GM18858 (cell line): ENCODE measurements around the gene PSMG3.

ENCODE experiments used
- ATAC-seq: cut with Tn5 transposase; IDR thresholded peaks from one replicate; pipeline ENCODE4 v1.9.1; 2021; ENCODE audit not compliant: unreplicated experiment

PSMG3 gene

DNA sequence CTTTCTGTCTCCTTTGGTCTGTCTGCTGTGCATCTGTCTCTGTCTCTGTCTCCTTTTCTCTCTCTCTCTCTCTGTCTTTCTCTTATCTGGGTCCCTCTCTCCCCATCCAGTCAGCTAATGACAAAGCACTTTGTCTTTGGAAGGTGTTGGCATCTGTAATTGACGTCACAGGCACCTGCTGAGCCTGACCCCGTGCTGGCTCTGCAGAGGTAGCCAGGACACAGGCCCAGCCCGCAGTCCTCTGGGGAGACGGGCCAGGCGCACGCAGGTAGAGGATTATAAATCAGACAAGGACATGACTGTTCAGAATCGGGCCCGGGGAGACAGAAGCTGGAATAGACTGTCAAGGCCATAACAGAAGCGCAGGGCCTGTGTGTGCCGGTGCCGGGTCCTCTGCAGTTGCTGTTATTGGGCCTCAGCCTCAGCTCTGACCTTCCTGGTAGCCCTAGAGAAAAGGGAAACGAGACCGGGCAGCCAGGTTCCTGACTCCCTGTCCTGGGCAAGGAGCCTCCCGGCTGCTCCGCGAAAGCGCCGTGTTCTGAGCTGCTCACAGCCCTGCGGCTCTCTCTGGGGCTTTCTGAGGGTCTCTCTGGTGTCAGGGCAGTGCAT, 10.7 kb upstream of the PSMG3 start:
- no peak for ATAC-seq

DNA sequence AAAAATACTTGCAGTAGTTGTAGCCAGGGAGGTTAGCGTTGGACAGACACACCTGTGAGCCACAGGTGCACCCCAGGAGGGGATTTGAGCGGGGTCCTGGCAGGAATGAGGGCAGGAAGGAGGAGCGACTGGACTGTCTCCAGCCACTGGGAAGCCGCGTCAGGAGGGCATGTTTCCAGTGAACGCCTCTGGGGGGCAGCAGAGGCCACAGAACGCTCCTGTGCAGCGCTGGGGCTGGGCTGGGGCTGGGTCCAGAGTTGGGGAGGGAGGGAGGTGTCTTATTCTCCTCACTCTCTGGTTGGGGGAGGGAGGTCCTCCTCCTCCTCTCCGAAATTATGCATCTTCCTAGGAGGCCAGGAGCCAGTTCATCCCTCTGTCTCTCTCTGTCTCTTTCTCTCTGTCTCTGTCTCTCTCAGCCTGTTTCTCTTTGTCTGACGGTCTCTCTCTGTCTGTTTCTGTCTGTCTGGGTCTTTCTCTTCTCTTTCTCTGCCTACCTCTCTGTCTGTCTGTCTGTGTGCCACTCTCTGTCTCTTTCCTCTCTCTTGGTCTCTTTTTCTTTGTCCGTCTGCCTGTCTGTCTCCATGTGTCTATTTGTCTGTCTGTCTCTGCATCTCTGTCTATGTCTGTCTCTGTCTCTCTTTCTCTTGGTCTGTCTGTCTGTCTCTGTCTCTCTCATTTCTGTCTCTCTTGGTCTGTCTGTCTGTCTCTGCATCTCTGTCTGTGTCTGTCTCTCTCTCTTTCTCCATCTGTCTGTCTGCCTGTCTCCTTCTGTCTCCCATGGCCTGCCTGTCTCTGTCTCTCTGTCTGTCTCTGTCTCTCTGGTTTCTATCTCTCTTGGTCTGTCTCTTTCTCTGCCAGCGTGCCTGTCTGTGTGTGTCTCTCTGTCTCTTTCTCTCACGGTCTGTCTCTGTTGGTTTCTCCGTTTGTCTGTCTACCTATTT, 9.9 kb upstream of the PSMG3 start:
- ATAC-seq, result no peak

DNA sequence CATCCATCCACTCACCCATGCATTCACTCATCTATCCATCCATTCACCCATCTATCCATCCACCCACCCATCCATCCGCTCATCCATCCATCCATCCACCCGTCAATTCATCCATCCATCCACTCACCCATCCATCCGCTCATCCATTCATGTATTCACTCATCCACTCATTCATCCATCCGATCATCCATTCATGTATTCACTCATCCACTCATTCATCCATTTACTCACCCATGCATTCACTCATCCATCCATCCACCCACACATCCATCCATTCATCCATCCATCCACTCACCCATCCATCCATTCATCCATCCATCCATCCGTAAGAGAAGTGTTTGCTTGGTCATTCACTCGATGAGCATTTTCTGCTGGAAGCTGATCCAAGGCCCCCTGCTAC, 8.7 kb upstream of the PSMG3 start:
- ATAC-seq, result no peak

DNA sequence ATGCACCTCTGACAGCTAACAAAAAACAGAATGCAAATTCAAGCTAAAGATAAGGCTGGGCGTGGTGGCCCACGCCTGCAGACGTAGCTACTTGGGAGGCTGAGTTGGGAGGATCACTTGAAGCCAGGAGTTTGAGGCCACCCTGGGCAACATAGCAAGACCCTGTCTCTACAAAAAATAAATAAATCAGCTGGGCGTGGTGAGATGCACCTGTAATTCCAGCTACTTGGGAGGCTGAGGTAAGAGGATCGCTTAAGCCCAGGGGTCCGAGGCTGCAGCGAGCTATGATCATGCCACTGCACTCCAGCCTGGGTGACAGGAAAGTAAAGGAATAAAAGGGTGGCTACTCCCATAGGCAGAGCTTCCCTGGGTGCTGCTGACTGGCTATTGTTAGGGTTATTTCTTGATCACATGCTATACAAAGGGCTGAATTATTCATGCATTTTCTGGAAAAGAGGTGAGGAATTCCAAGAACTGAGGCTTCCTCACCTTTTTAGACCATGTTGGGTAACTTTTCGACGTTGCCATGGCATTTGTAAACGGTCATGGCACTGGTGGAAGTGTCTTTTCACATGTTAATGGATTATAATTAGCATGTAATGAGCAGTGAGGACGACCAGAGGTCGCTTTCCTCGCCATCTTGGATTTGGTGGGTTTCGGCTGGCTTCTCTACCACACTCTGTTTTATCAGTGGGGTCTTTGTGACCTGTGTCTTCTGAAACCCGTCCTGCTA, 6.9 kb upstream of the PSMG3 start:
- ATAC-seq, result no peak

DNA sequence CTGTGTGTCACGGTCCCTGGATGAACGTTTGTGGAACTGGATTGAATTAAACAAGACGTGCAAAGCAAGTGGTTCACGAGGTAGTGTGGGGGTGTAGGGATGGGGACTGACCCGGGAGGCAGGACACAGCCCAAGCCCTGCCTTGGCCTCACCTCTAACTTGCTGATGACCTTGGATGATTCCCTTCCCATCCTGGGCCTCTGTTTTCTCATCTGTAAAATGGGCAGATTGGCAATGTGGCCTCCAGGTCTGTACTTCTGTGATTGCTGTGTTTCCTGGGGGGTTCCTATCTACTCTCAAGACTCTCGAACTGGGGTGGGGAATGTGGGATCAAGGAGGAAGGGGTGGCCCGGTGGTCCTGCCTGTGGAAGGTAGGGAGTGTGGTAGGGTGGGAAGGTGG, 6.0 kb upstream of the PSMG3 start:
- no peak for ATAC-seq

DNA sequence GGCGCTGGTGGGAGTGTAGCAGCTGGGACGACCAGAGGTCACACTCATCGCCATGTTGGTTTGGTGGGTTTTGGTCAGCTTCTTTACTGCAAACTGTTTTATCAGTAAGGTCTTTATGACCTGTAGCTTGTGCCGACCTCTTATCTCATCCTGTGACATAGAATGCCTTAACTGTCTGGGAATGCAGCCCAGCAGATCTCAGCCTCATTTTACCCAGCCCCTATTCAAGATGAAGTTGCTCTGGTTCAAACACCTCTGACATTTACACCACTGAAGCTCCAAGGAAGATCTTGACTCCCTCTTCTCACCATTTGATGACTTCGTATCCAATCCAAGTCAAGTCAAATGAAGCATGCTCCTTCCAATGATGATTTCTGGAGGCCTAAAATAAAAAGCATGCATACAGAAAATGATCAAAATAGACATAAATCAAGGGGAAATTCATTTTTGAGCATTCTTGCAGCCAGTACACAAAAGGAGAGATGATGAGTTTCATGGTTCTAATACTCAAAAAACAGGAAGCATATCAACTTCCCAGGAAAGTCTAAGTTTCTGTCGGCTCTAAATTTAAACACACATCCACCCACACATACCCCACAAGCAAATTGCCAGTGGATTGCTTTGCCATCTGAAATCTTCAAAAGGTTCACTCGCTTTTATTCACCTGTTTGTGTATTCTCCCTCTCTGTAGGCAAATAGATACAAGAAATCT, 2.4 kb upstream of the PSMG3 start:
- ATAC-seq, result no peak

DNA sequence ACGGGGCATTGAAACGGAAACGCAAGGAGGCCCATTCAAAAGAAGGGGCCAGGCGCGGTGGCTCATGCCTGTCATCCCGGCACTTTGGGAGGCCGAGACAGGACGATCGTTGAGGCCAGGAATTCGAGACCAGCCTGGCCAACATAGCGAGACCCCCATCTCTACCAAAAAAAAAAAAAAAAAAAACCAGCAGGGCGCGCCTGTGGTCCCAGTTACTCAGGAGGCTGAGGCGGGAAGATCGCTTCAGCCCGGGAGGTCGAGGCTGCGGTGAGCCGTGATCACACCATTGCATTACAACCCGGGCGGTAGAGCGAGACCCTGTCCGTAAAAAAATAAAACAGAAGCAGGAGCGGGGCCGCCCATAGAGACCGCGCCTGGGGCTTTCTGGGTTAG, 396 bp downstream of the PSMG3 start:
- no peak for ATAC-seq

DNA sequence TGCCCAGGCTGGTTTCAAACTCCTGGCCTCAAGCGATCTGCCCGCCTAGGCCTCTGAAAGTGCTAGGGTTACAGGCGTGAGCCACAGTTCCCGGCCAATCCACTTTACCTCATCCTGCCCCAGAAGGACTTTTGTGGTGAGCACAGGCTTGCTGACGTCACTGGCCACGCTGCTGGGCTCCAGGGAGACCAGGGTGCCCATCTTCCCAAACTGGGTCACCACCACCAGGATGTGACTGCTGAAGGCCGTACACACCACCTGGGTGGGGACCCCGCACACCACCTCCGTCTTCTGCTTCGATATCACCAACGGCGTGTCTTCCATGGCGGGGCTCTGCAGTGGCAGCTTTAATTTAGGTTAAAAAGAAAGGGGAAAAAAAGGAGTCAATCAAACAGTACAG, 816 bp downstream of the PSMG3 start:
- no peak for ATAC-seq

DNA sequence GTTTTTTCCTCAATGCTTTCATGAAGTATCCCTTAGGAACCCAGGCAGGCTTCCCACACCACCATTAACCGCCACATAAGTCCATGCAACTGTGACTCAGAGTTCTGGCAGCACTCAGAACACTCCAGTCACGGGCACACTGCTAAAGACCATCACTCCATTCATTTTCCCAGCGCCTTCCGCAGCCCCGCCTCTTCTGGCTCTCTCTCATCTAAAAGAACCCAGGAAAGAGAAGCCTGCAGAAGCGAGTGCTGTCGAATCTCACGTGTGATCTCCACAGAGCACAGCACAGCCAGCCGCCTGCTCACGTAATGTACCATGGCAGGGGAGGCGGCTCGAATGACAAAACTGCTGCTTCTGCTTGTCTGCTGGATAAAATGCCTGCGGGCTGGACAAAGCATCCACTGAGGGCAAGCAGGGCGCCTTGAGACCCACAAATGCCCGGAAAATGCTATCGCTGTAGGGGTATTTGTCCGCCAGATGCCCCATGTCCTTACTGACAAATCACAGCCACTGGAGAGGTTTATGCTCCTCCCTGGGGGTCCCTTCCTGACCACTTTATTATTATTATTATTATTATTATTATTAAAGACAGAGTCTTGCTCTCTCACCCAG, 1.8 kb downstream of the PSMG3 start:
- no peak for ATAC-seq

DNA sequence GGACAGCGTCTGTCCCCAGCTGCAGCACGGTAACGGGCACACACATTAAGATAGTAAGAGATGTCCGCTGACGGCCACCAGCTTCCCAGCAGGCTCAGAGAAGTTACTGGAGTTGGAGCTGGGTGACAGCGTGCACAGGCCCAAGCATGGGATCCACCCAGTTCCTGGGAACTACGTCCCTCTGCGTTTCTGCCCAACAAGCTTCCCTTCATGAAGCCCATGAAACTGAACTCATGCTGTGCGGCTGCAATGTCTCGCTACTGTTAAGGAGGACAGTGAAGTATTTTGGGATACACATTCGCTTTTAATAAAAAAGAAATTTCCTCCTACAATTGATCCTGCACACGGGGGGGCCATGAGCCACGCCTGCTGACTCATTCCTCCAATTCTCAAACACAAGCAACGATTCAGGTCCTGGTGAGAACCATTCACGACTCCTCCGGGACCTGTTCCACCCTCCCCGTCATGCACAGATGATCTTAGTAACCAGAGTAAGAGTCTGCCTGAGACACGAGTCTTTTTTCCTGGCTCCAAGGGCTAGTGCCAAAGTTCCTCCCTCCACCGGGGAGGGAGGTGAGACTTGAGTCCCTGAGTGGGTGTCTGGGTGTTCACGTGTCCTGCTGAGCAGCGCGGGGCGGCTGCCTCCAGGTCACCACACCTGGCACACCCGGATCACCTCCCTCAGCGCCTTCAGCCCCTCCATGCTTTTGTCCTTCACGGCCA, 2.6 kb downstream of the PSMG3 start:
- ATAC-seq, result no peak

DNA sequence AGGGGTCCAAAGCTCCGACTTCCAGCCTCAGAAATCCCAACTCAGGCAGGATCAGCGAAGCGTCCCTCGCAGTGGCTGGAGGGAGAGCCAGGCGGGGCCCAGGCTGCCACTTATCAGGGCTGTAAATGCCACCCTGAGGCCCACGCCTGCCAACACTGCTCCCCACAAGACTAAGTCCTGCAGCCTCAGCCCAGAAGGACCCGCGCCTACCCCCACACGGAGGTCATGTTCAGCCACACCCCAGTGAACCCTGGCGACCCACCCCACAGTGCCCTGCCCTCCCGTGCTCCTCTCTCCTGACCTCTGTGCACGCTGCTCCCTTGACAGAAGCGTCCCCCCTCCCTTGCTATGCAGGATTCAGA, 3.2 kb downstream of the PSMG3 start:
- ATAC-seq, result no peak

DNA sequence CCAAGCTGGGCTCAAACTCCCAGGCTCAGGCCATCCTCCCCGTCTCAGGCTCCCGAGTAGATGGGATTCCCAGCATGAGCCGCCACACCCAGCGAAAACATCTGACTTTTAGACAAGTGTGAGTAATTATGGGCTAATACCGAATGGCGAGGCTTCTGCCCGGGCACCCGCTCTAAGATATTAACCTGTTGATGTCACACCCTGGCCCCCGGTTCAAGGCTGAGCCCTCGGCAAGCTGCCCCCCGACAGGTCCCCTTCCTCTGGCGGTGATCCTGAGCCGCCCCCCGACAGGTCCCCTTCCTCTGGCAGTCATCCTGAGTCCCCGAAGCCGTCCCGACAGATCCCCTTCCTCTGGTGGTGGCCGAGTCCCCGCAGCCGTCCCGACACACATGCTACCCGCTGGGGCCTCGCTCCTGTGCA, 5.2 kb downstream of the PSMG3 start:
- ATAC-seq, result no peak

DNA sequence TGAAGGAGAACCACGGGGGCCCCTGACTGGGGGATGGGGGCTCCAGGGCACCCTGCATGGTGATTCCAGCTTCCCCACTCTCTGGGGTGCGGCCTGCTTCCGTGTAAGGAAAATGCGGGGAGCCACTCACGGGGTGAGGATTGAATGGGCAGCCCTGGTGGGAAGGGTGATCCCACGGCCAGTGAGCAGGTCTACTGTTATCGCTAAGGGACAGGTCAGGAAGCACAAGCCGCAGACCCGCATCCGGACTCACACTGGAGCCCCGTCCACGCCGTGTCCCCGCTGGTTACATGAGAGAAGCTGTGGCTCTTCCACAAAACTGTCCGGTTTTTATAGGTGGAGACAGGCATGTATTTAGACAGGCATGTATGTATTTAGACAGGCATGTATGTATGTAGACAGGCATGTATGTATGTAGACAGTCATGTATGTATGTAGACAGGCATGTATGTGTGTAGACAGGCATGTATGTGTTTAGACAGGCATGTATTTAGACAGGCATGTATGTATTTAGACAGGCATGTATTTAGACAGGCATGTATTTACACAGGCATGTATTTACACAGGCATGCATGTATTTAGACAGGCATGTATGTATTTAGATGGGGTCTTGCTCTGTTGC, 5.7 kb downstream of the PSMG3 start:
- no peak for ATAC-seq

DNA sequence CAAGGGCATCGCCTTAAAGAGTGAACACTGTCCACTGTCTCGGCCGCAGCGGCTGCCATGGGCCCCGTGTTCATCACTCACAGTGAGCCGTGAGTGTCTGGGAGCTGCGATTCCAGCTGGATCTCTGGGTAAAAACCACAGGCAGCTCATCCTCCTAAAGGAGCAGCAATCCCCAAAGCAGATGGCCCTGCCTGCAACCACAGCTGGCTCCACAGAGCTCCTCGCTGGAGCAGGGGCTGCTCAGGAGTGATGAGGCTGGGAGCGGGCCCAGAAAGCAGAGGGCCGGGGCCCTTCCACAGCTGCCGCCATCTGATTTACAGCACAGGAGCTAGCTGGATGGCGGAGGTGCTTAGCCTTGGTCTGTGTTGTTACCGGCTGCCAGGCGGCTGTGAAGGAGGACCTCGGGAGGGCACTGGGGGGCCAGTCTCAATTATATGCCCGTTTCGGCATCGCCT, 7.2 kb downstream of the PSMG3 start:
- ATAC-seq, result no peak

DNA sequence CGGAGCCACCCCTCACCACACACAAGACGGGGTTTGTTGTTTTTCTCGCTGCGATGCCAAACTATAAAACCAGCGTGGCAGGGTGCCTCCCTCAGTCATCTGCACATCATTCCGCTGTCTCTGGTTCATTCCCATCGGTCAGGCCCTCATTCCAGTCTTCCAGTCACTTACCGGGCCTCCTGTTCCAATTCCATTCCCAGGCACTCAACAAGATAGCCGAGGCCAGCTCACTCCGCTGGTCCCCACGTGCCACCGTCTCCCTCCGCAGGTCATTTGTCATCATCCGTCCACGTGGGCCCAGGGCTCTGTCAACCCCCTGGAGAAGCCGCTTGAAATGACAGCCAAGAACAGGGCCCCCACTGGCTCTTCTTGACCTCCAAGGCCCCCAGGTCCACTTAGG, 7.7 kb downstream of the PSMG3 start:
- ATAC-seq, result no peak

DNA sequence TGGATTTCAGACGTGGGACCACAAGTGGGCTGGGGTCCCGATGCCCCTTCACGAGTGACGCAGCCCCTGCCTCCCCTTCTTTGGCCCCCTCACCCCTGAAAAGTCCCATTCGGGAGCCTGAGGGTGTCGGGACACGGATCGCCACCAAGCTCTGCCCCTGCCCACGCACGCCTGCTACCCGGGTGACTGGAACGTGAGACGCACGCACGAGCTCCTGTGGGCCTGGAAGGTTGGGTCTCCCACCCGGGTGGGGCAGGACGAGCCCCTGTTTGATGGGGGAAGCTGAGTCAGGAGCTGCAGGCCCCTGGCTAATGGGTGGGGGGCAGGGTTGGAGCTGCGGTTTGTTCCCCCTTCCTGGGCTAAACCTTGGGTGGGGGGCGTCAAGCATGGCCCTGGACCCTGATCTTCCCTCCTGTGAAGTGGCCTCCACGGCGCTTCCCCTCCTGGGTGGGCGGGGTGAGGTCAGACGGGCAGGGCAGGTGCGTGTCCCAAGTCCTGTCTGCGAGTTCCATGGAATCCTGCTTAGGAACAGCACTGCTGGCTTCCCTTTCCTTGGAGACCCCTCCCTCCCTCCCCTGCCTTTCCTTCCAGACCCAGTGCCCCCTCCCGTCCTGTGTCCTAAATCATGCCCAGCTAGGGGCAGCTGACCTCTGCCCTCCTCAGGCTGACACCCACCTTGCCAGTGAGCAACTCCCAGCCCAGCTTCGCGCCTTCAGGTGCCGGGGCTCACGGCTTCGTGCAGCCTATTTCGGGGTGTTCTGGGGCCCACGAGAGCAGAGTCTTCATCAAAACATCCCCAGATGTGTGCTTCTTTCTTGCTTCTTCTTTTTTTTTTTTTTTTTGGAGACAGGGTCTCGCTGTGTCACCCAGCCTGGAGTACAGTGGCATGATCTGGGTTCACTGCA, 8.5 kb downstream of the PSMG3 start:
- ATAC-seq, result no peak

DNA sequence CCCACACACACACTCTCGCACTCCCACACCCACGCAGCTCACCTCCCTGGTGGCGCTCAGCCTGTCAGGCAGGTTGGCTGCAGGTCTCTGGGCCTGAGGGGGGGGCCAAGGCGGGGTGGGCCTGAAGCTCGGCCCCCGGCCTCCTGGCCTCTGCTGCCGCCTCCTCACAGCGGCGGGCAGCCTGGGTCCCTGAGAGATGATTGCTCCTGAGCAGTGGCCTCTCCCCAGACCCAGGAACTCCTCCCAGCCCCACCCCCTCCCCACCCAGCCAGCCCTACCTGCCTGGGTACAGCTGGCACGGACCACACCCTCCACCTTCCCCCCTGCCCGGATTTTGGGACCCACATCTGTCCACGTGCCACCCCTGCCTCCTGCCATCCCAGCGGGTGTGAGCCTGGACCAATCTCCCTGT, 9.2 kb downstream of the PSMG3 start:
- ATAC-seq, result no peak
